ENCODE data around the gene TMEM100.

GRCh38 chr17:55749985-55750384 is 27.3 kb upstream of the TMEM100 start:
- TF ChIP-seq CTCF (IDR thresholded peaks at IDR 0.05; ENCODE audit: low read length), result no peak
- no peak for TF ChIP-seq EZH2 (optimal IDR thresholded peaks at IDR 0.05; ENCODE audit: low read depth, low read length)
- no peak for TF ChIP-seq EZH2phosphoT487 (IDR thresholded peaks at IDR 0.05; ENCODE audit: low read length)

Data from MM.1S (cell line).